Measurements from ENCODE around the gene CCDC40.

The CCDC40 gene

DNA sequence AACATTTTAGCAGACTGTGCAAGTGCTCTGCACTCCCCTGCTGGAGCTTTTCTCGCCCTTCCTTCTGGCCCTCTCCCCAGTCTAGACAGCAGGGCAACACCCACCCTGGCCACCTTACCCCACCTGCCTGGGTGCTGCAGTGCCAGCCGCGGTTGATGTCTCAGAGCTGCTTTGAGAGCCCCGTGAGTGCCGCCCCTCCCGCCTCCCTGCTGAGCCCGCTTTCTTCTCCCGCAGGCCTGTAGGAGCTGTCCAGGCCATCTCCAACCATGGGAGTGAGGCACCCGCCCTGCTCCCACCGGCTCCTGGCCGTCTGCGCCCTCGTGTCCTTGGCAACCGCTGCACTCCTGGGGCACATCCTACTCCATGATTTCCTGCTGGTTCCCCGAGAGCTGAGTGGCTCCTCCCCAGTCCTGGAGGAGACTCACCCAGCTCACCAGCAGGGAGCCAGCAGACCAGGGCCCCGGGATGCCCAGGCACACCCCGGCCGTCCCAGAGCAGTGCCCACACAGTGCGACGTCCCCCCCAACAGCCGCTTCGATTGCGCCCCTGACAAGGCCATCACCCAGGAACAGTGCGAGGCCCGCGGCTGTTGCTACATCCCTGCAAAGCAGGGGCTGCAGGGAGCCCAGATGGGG lies 68.0 kb downstream of the CCDC40 start:
- peak; percentile 17 for DNase-seq

DNA sequence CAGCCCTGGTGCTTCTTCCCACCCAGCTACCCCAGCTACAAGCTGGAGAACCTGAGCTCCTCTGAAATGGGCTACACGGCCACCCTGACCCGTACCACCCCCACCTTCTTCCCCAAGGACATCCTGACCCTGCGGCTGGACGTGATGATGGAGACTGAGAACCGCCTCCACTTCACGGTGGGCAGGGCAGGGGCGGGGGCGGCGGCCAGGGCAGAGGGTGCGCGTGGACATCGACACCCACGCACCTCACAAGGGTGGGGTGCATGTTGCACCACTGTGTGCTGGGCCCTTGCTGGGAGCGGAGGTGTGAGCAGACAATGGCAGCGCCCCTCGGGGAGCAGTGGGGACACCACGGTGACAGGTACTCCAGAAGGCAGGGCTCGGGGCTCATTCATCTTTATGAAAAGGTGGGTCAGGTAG lies 68.5 kb downstream of the CCDC40 start:
- no peak for DNase-seq

DNA sequence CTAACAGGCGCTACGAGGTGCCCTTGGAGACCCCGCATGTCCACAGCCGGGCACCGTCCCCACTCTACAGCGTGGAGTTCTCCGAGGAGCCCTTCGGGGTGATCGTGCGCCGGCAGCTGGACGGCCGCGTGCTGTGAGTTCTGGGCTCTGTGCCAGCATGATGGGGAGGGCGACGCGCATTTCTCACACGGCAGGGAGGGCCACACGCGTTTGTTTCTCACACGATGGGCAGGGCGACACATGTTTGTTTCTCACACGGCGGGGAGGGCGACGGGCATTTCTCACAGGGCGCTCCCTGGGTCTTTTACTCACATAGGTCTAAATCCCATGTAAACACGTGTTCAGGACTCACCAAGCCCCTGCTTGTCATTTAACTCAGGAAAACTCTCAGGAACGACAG lies 69.3 kb downstream of the CCDC40 start:
- DNase-seq = no peak

DNA sequence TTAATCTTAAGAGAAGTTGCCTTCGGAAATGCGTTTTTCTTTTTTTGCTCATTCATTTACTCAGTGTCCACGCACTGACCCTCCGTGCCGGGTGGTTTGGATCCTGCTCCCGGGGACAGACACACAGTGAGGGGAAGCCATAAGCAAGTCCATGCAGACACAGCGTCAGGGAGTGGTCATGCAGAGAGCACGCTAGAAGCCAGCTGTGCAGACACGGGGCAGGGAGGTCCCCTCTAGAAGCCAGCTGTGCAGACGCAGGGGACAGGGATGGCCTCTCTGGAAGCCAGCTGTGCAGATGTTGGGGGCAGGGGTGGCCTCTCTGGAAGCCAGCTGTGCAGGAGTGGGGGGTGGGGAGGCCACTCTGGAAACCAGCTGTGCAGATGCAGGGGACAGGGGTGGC lies 69.7 kb downstream of the CCDC40 start:
- DNase-seq = no peak

DNA sequence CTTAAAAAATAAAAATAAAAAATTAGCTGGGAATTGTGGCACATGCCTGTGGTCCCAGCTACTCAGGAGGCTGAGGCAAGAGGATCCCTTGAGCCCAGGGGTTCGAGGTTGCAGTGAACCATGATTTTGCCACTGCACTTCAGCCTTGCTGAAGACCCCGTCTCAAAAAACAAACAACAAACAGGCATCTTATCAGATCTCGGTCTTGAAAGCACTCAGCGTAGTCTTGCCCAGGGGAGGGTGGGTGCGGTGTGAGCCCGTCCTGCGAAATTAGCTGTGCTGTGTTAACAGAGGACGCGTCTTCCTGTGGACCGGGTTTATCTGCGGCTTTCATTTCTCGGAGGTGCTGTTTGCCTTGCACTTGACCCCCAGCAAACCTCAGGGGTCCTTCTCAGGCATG lies 70.3 kb downstream of the CCDC40 start:
- DNase-seq = no peak

DNA sequence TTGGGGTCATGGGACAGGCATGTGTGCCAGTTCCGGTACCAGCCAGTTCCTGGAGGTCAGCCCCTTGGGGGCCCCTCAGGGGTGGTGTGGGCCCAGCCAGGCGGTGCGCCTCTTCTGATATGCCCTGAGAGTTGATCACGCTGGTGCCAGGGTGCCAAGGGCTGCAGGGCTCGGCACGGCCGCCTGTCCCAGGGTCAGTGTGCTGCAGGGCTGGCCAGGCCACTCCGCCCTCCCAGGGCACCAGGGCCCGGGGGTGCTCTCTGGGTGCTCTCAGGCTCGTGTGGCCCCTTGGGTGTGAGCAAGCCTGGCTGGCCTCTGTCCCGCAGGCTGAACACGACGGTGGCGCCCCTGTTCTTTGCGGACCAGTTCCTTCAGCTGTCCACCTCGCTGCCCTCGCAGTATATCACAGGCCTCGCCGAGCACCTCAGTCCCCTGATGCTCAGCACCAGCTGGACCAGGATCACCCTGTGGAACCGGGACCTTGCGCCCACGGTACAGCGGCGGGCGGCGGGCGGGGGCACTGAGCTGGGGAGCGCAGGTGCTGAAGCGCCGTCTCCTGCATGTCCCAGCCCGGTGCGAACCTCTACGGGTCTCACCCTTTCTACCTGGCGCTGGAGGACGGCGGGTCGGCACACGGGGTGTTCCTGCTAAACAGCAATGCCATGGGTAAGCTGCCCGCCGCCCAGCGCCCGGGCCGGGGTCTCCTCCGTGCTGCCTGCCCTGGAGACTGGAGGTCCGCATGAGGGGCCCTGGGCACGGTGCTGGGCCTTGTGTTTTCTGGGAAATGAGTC lies 71.0 kb downstream of the CCDC40 start:
- DNase-seq = no peak

DNA sequence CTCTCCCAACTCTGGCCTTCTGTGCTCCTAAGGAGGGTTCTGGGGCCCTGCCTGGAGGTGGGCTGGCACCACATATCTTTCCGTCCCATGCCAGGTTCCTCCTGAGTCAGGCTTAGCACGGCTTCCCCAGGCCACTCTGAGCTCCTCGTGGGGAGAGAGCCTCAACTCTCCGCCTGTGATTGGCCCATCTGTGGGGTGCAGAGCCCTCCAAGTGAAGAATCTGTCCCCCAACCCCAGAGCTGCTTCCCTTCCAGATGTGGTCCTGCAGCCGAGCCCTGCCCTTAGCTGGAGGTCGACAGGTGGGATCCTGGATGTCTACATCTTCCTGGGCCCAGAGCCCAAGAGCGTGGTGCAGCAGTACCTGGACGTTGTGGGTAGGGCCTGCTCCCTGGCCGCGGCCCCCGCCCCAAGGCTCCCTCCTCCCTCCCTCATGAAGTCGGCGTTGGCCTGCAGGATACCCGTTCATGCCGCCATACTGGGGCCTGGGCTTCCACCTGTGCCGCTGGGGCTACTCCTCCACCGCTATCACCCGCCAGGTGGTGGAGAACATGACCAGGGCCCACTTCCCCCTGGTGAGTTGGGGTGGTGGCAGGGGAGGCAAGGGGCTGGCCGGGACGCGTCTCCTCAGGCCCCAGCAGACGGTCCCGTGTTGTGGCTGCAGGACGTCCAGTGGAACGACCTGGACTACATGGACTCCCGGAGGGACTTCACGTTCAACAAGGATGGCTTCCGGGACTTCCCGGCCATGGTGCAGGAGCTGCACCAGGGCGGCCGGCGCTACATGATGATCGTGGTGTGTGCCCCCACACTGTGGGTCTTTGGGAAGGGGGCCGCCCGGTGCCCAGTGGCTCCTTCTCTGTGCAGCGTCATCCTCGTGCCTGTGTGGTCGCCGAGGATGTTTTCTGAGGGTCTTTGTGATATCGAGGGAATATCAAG lies 71.9 kb downstream of the CCDC40 start:
- DNase-seq = no peak

DNA sequence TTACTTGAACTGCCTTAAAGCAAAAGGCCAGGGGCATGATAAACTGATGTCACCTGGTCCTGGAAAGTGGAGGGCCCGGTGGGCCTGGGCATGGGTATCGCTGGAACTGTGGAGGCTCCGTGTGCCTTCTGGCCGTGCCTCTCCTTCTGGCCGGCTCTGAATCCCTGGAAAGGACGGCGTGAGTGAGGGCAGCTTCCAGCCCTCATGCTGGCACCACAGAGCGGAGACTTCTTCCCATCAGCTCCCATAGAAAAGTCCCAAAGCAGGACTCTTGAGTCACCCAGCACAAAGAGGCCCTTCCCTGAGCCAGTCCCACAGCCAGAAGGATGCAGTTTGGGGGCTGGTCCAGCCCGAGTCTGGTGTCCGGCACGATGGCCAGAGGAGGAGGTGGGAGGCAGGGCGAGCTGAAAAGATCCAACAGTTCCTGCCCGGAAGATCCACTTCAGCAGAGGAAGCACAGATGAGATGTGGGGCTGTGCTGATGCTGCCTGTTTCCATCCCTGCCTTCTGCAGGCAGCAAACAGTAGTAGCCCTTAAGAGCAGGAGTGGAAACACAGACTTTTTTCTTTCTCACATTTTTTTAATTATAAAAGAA lies 72.7 kb downstream of the CCDC40 start:
- no peak for DNase-seq

DNA sequence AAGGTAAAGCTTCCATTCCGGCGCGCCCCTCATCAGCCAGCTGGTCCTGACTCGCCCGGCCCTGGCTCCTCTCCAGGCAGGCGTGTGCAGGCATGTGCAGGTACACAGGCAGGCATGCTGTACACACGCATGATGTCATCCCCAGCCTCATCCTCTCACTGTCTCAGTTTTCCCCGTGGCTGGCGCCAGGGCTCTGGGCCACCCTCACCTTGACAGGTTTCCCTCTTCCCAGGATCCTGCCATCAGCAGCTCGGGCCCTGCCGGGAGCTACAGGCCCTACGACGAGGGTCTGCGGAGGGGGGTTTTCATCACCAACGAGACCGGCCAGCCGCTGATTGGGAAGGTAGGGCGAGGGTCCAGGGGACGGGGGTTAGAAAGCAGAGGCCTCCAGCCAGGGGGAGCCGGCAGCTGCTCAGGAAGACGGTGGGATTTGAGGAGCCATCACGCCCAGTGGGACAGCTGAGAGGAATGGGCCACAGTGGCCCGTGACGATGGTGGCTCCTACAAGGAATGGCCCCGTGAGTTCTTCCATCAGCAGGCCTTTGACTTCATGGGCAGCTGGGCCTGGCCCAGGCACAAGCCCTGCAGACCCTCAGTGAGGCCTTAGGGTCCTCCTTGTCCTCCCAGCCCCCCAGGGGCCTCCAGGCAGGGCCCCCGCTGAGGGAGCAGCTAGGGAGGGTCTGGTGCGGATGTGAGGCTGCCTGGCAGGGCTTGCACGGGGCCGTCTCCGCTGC lies 73.4 kb downstream of the CCDC40 start:
- no peak for DNase-seq

DNA sequence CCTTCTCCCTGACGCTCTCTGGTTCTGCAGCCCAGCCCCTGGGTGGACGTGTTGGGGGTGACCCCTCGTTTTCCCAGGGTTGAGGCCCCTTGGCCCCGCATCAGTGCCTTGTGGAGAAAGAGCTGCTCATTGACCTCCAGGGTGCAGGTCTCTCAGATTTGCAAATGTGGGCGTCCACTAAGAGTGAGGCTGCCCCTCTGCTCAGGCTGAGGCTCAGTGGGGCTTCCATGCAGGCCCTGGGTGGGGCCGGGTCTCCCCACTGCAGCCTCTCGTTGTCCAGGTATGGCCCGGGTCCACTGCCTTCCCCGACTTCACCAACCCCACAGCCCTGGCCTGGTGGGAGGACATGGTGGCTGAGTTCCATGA lies 74.0 kb downstream of the CCDC40 start:
- DNase-seq = no peak

DNA sequence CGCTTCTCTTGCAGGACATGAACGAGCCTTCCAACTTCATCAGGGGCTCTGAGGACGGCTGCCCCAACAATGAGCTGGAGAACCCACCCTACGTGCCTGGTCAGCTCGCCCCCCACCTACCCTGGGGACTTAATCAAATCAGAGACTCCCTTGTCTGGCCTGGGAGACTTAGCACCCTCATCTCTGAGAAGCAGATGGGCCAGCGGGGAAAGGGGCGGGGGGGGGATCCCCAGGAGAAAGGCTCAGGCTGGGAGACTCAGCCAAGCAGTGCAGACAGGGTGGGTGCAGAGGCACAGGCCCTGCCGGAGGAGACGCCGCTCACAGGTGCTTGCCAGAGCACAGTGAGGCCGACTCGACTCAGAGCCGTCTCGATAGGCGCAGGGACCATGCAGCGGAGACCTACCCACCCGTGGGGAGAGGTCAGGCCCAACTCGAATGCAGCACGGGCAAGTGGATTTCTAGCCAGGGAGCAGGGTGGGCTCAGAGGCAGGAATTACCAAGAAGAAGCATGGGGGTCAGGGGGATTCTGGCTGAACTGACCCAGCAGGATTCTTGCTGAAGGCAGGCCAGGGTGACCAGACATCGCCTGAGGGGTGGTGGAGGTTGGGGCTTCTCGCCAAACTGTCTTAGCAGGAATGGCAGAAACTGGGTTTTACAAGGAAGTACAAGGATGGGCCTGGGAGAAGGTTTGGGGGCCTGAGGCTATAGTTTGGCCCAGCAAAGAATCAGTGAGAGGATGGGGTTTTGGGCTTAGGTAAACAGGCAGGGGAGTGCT lies 74.7 kb downstream of the CCDC40 start:
- DNase-seq = no peak

DNA sequence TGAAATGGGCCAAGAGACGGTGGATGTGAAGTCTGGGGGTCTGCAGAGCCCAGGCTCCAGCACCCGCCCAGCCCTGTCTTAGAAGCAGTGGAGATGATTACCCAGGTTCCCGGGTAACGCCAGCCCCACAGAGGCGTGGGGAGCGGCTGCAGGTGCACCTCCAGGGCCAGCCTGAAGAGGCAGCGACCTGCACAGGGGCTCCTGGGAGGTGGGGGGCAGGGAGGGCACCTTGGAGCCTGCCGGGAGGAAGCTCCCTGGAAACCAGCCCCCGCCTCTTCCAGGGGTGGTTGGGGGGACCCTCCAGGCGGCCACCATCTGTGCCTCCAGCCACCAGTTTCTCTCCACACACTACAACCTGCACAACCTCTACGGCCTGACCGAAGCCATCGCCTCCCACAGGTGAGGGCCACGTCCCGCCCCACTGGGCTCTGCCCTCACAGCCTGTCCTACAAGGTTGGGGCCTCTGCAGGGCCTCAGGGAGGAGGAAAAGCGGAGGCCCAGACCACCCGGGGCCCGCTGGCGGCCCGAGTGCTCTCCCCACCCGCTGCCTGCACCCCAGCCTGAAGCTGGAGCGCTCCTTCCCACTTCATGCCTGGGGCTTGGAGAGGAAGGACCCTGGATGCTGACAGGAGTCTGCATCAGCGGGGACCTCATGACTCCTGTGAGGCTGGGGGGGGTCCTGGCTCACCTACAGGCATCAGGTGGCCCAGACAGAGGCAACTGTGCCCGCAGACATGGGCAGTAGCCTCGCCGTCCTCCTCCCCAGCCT lies 75.4 kb downstream of the CCDC40 start:
- DNase-seq = no peak

DNA sequence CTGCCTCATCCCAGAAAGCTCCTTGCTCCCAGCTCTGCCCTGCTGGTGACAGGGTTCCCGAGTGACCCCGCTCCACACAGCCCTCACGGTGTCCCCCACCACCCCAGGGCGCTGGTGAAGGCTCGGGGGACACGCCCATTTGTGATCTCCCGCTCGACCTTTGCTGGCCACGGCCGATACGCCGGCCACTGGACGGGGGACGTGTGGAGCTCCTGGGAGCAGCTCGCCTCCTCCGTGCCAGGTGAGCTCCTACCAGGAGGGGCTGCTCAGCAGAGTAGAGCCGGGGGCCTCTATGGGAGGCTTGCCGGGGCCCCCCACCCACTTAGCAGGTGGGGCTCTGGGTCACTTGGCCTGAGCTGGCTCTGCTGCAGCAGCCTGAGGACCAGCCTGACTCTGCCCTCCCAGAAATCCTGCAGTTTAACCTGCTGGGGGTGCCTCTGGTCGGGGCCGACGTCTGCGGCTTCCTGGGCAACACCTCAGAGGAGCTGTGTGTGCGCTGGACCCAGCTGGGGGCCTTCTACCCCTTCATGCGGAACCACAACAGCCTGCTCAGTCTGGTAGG lies 76.1 kb downstream of the CCDC40 start:
- no peak for DNase-seq

DNA sequence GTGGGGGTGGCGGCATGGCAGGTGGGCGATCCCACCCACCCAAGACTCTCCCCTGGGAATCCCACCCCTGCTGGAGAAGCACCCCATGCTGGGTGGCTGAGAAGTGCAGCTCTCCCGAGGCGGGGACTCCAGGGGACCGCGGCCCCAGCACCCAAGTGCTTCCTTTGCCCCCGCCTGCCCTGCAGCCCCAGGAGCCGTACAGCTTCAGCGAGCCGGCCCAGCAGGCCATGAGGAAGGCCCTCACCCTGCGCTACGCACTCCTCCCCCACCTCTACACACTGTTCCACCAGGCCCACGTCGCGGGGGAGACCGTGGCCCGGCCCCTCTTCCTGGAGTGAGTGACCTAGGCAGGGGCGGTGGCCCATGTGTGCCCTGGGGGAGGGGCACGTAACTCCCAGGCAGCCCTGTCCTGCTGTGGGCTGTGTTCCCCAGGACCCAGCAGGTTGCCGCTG lies 76.6 kb downstream of the CCDC40 start:
- no peak for DNase-seq

DNA sequence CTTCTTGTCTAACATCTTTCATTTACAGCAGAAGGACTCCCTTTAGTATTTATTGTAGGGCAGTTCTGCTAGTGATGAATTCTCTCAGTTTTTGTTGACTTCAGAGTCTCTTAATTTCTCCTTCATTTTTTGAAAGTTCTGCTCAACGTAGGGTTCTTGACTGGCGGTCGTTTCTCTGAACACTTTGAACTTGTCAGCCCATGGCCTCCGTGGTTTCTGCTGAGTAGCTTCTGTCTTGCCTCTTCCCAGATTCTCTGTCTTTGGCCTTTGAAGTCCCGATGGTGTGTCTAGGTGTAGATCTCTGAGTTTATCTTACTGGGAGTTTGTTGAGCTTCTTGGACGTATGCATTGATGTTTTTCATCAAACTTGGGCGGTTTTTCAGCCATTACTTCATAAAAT lies 78.3 kb downstream of the CCDC40 start:
- no peak for DNase-seq

DNA sequence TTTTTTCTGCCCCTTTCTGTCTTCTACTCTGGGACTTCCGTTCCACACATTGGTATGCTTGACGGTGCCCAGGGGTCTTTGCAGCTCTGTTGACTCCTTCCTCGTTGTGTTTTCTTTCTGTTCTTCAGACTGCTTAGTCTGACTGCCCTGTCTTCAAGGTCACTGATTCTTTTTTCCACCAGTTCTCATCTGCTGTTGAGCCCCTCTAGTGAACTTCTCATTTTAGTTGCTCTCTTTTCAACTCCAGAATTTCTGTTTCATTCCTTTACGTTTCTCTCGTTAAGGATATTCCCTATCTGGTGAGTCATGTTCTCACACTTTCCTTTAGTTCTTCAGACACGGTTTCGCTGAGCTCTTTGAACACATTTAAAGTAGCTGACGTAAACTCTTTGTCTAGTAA lies 78.7 kb downstream of the CCDC40 start:
- no peak for DNase-seq

DNA sequence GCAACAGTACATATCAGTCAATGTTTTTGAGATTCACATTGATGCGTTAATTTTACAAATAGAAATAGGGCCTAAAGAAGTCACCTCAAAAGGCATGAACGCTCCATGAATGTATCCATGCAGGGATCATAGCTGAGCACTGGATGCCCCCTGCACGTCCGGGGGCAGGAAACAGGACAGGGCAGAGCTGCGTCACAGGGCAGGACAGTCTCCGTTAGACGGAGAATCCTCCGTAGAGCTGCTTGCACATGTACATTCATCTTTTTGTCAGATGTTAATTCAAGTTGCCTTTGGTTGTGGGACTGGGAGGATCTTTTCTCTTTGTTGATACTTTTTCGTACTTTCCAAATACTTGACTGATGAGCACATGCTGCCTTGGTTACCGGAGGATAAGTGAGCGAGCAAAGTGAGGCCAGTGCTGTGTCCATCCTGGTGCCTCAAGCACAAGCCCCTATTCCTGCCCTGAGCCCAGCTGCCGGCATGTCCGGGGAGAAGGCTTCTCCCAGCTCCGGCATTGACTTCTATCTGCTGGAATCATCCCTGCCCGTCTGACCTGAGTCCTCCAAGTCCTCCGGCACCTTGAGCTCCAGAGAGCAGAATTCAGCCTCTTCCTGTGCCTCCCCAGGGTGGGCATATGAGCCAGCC lies 80.0 kb downstream of the CCDC40 start:
- no peak for DNase-seq

DNA sequence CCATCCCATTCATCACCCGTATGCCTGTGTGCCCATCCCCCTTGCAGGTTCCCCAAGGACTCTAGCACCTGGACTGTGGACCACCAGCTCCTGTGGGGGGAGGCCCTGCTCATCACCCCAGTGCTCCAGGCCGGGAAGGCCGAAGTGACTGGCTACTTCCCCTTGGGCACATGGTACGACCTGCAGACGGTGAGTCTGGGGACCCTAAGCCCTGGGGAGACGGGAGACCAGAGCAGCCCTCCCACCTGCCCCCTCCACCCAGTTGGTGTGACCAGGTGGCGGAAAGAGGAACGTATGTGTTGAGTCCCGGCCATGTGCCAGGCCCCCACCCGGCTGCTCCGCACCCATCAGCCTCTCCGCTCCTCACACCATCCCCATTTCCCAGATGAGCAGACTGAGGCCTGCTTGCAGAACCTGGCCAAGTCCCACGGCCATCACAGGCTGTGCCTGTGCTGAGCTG lies 80.5 kb downstream of the CCDC40 start:
- no peak for DNase-seq

DNA sequence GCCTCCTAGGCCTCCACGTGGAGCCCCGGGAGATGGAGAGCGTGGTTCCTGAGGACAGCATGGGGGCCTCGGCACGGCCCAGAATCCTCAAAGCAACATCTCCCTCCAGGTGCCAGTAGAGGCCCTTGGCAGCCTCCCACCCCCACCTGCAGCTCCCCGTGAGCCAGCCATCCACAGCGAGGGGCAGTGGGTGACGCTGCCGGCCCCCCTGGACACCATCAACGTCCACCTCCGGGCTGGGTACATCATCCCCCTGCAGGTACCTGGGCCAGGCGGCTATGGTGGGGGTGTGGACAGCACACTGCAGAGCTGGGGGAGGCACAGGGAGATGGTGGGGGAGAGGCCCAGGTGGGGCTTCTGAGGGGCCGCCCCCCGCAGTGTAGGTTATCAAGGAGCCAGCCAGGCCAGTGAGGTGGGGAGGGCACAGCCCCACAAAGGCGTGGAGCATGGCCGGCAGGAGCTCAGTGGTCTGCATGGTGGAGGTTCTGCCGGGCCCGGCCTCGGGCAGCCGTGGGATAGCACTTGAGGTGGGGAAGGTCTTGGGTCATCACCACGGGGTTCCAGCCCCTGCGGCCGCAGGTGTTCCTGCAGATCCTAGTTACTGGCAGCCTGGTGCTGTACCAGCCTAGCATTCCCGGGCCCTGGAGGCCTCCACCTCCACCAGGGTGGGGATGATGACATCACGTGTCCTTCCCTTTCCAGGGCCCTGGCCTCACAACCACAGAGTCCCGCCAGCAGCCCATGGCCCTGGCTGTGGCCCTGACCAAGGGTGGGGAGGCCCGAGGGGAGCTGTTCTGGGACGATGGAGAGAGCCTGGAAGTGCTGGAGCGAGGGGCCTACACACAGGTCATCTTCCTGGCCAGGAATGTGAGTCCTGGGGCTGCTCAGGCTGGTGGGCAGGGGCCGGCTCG lies 81.3 kb downstream of the CCDC40 start:
- DNase-seq = no peak
